Adrenal gland (tissue), 5 donors: ENCODE data around the gene LRBA.

Experiments used
- CTCF ChIP-seq, 6 experiments: fragments of 450-650 bp in 4 of 6; fragments of 200-600 bp in 2 of 6; sonication (generic) in 1 of 6; IDR thresholded peaks; 1 replicate in 5 of 6; 2 replicates in 1 of 6; pipeline versions ENCODE4 v1.5.1 to v1.8.0; 2016 to 2021; ENCODE audit warnings: antibody characterized with exemption in 6 of 6, mild to moderate bottlenecking in 2 of 6, moderate library complexity in 1 of 6
- POLR2A ChIP-seq, 2 donors: fragments of 450-650 bp; IDR thresholded peaks; one replicate each; pipeline ENCODE4 v1.6.1; 2017; ENCODE audit warnings: antibody characterized with exemption in 2 of 2, mild to moderate bottlenecking in 2 of 2, moderate library complexity in 1 of 2
- donor health status: DM: no; HTN: no; CAD: no.

- TF ChIP-seq CTCF (IDR thresholded peaks at IDR 0.05) (no peak), POLR2A (IDR thresholded peaks at IDR 0.05) (no peak)
Observed at GRCh38 chr4:150943126-150943525, 72.0 kb downstream of the LRBA start.
